Aorta (tissue), 5 donors: ENCODE measurements around the gene CCDC178. TPM values are rescaled to one million over a fixed set of nuclear protein-coding genes. Genes with fewer than 3 reads are reported as not detected.

Experiments
- ATAC-seq: fragments of 200-7000 bp; cut with Tn5 transposase; one replicate; pipeline ENCODE4 v1.9.1; 2022; ENCODE audit warnings: moderate library complexity; ENCODE audit not compliant: low FRiP score
- DNase-seq, 2 donors: peaks; one replicate each; pipeline ENCODE4 v3.0.0-alpha.2; 2020
- H3K27ac ChIP-seq, 2 donors: one replicate each; pipeline ENCODE4 v1.5.1; 2013; ENCODE audit warnings: low read length in 2 of 2, mild to moderate bottlenecking in 2 of 2, moderate library complexity in 2 of 2, control low read depth in 1 of 2, inconsistent platforms in 1 of 2, low read depth in 1 of 2
- H3K27me3 ChIP-seq, 2 donors: one replicate each; pipeline ENCODE4 v1.6.1; 2013; ENCODE audit warnings: control low read depth in 1 of 2, low read length in 1 of 2, mild to moderate bottlenecking in 1 of 2, moderate library complexity in 1 of 2; ENCODE audit not compliant: insufficient read depth in 2 of 2, control insufficient read depth in 1 of 2
- H3K36me3 ChIP-seq, 2 donors: one replicate each; pipeline ENCODE4 v1.6.1; 2013; ENCODE audit warnings: control low read depth in 1 of 2, low read length in 1 of 2, mild to moderate bottlenecking in 1 of 2; ENCODE audit not compliant: insufficient read depth in 2 of 2, control insufficient read depth in 1 of 2
- H3K4me1 ChIP-seq, 2 donors: one replicate each; pipeline ENCODE4 v1.6.1; 2013; ENCODE audit warnings: low read length in 2 of 2, control low read depth in 1 of 2, mild to moderate bottlenecking in 1 of 2, moderate library complexity in 1 of 2; ENCODE audit not compliant: insufficient read depth in 2 of 2, control insufficient read depth in 1 of 2
- H3K4me3 ChIP-seq, 2 donors: one replicate each; pipeline ENCODE4 v1.5.1; 2013; ENCODE audit warnings: low read length in 2 of 2, control low read depth in 1 of 2, mild to moderate bottlenecking in 1 of 2
- H3K9me3 ChIP-seq: one replicate; pipeline ENCODE4 v1.6.1; 2013; ENCODE audit warnings: mild to moderate bottlenecking, low read length; ENCODE audit not compliant: control insufficient read depth
- WGBS, 2 donors: extraction: QIAGEN DNeasy Blood & Tissue Kit; methylation state at CpG; one replicate each; pipeline ENCODE4 v1.1.7; 2013; 5-methylcytosine and 5-hydroxymethylcytosine counted together
- intact Hi-C, 2 donors: fragments of 100-400 bp; cut with DNase I; formaldehyde crosslinking; loops; one replicate each; pipeline versions ENCODE4 v1.14.2 to v1.15.0; 2022
- polyA plus RNA-seq, 2 donors: library from polyadenylated mRNA; stranded (reverse); fragments of 200-250 nt; gene quantifications; one replicate each; pipeline ENCODE4 v1.2.3, GENCODE V29; 2013
- total RNA-seq, 2 donors: library from RNA; stranded (reverse); fragmentation: NEBNext Ultra II Directional; extraction: Animal tissue kit (Norgen Biotek cat#: 25700); gene quantifications; one replicate each; pipeline ENCODE4 v1.2.1, GENCODE V29; 2021
- donor health status: healthy with polysubstance abuse.
- donor health status: Bipolar disorder and iron deficiency.
- donor health status: DM: no; HTN: no; CAD: no.
- donor health status: DM: no; HTN: no; CAD: no.
- donor health status: DM: yes; HTN: yes; CAD: no.

The CCDC178 gene
- total and polyA plus RNA-seq, 4 donors = 0.42 to 1.9 TPM; not detected in 2

DNA sequence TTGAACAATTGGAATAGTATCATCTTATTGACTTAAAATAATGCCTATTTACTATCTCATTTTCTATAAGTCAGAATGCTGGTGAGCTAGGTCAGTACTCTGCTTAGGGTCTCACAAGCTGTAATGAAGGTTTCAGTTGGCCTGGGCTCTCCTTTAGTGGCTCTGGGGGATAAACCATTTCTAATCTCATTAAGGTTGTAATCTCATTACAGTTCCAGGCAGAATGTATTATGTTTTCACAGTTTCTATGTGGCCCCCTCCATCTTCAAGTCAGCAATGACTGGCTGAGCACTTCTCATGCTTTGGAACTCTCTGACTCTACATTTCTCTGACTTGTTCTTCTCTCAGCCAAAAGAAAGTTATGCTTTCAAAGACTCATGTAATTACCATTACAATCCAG is 163.1 kb downstream of the CCDC178 start:
- H3K27me3 ChIP-seq = no peaks in the 10 kb centered on the region
- H3K36me3 ChIP-seq = no peaks in the 10 kb centered on the region
- DNase-seq (no peak), ATAC-seq (no peak)
- no peak overlapping the region for H3K4me3 ChIP-seq
- no peaks in the 10 kb centered on the region for H3K4me1 ChIP-seq
- intact Hi-C loops = no loop called here
- H3K27ac ChIP-seq = no peak overlapping the region
- no peaks in the 10 kb centered on the region for H3K9me3 ChIP-seq

DNA sequence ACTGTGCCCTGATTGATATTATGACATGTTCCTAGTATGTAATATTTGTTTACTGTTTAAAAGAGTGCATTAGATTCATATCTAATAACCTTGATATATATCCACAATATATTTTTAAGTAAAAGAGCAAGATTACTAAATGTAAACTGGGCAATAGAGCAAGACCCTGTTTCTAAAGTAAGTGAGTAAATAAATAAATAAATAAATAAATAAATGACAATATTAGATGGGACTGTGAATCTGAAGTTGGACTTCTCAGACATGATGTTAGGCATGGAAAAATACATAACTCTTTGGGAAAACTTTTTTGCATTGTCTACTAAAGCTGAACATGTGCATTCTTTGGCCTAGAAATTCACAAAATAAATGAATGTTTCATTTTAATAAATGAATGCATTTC is 164.7 kb downstream of the CCDC178 start:
- intact Hi-C loops = no loop called here
- no peak for ATAC-seq

DNA sequence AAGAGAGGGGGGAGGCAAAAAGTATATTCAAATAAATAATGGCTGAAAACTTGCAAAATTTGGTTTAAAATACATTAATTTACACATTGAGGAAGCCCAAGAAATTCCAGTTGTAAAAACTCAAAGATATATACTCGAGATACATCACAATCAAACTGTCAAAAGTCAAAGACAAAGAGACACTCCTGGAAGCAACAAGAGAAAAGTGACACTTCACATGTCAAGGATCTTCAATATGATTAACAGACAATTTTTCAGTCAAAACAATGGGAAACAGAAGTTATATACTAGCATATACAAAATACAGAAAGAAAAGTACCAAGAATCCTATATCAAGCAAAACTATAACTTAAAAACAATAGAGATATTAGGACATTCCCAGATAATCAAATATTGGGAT is 170.2 kb downstream of the CCDC178 start:
- Histone ChIP-seq H3K4me1 (no peaks in the 10 kb centered on the region), H3K27me3 (no peaks in the 10 kb centered on the region), H3K4me3 (no peak overlapping the region), H3K27ac (no peak overlapping the region), H3K9me3 (no peaks in the 10 kb centered on the region), H3K36me3 (no peaks in the 10 kb centered on the region)
- WGBS, 2 donors = 42 to 44% methylated on average over 1 of the region's 1 CpG
- no peak for ATAC-seq
- intact Hi-C loops = no loop called here
- no peak for DNase-seq

More for the DNA sequence above, 164.7 kb downstream of the CCDC178 start:
- Histone ChIP-seq H3K4me3 (no peak overlapping the region), H3K36me3 (no peaks in the 10 kb centered on the region), H3K27me3 (no peaks in the 10 kb centered on the region), H3K27ac (no peak overlapping the region), H3K9me3 (no peaks in the 10 kb centered on the region), H3K4me1 (no peaks in the 10 kb centered on the region)
- DNase-seq = no peak

DNA sequence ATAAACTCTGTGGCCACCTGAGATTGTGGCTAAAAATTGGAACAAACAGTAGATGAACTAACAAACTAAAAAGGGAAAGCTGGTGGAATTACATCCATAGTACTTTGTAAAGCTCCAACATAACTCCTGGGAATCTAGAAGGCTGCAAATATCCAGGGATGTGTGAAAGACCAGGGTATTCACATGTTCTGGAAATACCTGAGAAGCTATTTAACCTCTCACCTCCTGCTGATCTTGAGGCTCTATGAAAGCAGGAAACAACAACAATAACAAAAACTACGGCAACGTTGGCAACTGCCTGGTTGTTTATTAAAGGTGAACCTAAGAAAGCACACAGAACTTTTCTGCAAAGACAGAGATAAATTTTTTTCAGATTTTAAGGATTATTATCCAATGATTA is 171.3 kb downstream of the CCDC178 start:
- Histone ChIP-seq H3K4me3 (no peak overlapping the region), H3K27ac (no peak overlapping the region), H3K9me3 (no peaks in the 10 kb centered on the region), H3K36me3 (no peaks in the 10 kb centered on the region), H3K27me3 (no peaks in the 10 kb centered on the region), H3K4me1 (no peaks in the 10 kb centered on the region)
- intact Hi-C loops = no loop called here
- ATAC-seq (no peak), DNase-seq (no peak)
- 3 to 8% methylated on average over 2 of the region's 2 CpGs for WGBS, 2 donors

DNA sequence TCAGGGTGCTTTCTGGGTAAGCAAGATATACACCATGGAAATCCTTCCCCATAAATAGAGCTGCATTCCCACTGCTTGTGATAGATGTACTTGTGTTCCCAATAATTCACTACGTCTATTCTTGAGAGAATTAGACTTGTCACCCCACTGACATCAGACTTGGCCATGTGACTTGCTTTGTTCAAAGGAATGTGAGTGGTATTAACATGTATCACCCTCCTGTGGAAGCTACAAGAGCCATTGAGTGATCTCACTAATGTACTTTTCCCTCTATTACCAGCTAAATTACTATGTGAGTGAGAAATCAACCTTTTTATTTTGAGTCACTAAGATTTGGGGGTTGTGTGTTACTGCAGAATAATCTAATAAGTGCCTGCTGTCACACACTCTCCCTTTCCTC is 176.0 kb downstream of the CCDC178 start:
- H3K27ac ChIP-seq = no peak overlapping the region
- no peaks in the 10 kb centered on the region for H3K9me3 ChIP-seq
- 15 to 19% methylated on average over 1 of the region's 1 CpG for WGBS, 2 donors
- ATAC-seq (no peak), DNase-seq (no peak)
- no peaks in the 10 kb centered on the region for H3K36me3 ChIP-seq
- H3K4me3 ChIP-seq = no peak overlapping the region
- H3K4me1 ChIP-seq = no peaks in the 10 kb centered on the region
- intact Hi-C loops = no loop called here
- H3K27me3 ChIP-seq = no peaks in the 10 kb centered on the region

DNA sequence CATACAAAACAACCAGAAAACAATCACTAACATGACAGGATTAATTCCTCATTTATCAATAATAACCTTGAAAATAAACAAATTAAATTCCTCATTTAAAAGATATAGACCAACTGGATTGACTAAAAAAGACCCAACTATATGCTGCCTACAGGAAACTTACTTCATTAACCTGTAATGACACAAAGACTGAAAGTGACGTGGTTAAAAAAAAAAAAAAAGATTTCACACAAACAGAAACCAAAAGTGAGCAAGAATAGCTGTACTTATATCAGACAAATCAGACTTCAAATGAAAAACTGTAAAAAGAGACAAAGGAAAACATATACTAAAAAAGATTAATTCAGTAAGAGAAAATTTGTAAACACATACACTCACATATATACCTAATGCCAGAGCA is 201.2 kb downstream of the CCDC178 start:
- WGBS, 2 donors = 85 to 89% methylated on average over 1 of the region's 1 CpG

DNA sequence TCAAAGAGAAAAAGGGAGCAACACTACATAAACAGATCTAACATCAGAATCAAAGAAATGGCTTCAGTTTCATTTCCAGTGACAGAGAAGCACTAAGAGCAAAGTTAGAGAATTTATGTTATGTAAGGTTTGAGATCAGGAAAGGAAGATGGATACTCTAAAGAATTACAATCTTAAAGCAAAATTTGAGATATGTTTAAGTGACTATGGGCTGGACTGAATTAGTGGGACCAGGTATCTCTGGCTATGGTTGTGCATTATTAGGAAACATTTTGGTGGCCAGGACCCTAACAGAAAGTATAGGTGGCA is 208.2 kb downstream of the CCDC178 start:
- H3K27ac ChIP-seq = no peak overlapping the region
- ATAC-seq (no peak), DNase-seq (no peak)
- no peaks in the 10 kb centered on the region for H3K4me1 ChIP-seq
- no peaks in the 10 kb centered on the region for H3K9me3 ChIP-seq
- intact Hi-C loops = loop anchor here (5.0 to 10.0 kb wide), 2 partner anchors 263 to 530 kb away; no protein-coding TSS in a partner anchor
- H3K4me3 ChIP-seq = no peak overlapping the region
- H3K27me3 ChIP-seq = no peaks in the 10 kb centered on the region
- H3K36me3 ChIP-seq = no peaks in the 10 kb centered on the region

More for the DNA sequence above, 201.2 kb downstream of the CCDC178 start:
- Histone ChIP-seq H3K4me3 (no peak overlapping the region), H3K27ac (no peak overlapping the region), H3K27me3 (no peaks in the 10 kb centered on the region), H3K9me3 (no peaks in the 10 kb centered on the region), H3K36me3 (no peaks in the 10 kb centered on the region), H3K4me1 (no peaks in the 10 kb centered on the region)
- no peak for DNase-seq
- intact Hi-C loops = loop anchor here (10.0 kb wide), 1 partner anchor 256 kb away; no protein-coding TSS in a partner anchor
- no peak for ATAC-seq

DNA sequence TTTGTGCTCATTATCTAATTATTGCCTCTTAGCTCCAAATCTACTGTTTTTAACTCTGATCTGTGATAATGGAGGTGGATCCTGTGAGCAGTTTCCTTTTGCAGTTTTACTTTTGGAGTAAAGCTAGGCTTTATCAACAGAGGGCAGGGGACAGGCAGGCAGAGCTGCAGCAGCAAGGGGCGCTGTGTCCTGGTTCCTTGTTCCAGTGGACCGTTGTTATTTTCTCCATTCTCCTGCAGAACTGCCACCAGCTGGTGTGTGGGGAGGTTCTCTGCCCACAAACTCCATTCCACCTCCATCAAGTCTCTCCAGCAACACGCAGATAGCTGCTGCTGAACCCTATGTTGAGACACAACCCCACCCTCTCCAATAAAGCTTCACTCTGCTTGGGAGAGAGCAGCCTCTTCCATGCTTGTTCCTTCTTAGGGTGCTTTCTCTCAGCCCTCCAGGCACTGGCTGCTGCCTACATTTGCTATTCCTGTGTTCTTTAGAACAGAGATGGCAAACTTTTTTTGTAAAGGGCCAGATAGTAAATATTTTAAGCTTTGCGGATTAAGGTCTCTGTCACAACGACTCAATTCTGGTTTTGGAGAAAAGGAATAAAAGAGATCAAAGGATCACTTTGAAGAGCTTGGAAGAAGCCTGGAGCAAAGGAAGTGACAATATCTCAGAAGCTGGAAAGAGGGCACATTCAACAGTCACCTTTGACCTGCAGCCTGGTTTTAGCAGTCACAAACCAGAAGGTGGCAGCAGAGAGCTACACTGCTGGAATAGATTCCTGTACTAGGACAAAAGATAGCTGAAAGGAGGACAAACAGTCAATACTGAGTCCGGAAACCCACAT is 208.8 kb downstream of the CCDC178 start:
- intact Hi-C loops = loop anchor here (5.0 to 10.0 kb wide), 2 partner anchors 263 to 531 kb away; no protein-coding TSS in a partner anchor

DNA sequence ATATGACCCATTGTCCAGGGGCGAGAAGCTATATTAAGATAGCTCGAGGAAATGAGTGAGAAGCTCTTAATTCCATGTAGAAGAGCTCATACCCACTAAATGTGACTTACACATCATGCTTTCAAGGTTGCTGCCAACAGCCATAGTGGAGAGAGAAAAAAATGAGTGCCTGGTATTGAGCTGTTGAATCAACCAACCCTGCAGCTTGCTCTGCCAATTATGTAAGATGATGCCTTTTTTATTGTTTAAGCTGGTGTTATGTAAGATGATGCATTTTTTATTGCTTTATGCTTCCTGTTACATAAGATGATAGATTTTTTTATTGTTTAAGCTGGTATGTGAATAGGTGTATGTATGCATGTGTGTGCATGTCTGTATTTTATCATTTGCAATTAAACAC is 228.2 kb downstream of the CCDC178 start:
- no peaks in the 10 kb centered on the region for H3K4me1 ChIP-seq
- no peak for DNase-seq
- no peaks in the 10 kb centered on the region for H3K27me3 ChIP-seq
- ATAC-seq = no peak
- WGBS, 2 donors = 62 to 77% methylated on average over 2 of the region's 2 CpGs
- H3K4me3 ChIP-seq = no peak overlapping the region
- intact Hi-C loops = no loop called here
- H3K36me3 ChIP-seq = no peaks in the 10 kb centered on the region
- H3K9me3 ChIP-seq = no peaks in the 10 kb centered on the region
- no peak overlapping the region for H3K27ac ChIP-seq

More for the DNA sequence above, 208.8 kb downstream of the CCDC178 start:
- H3K27me3 ChIP-seq = no peaks in the 10 kb centered on the region
- DNase-seq (peak in 1 of 2 donors; percentile 57), ATAC-seq (peak; percentile 82)
- 64 to 67% methylated on average over 6 of the region's 6 CpGs for WGBS, 2 donors
- no peaks in the 10 kb centered on the region for H3K4me1 ChIP-seq
- H3K9me3 ChIP-seq = no peaks in the 10 kb centered on the region
- H3K36me3 ChIP-seq = no peaks in the 10 kb centered on the region
- no peak overlapping the region for H3K27ac ChIP-seq
- no peak overlapping the region for H3K4me3 ChIP-seq
